ENCODE results near the gene KPNB1. TPM values are rescaled to one million over a fixed set of nuclear protein-coding genes. Genes with fewer than 3 reads are reported as not detected.
A peak's percentile ranks its signal among the peaks of the same experiment; 100 is the strongest.

KPNB1 gene
- total and polyA plus RNA-seq, 2 of the 4 experiments (the other 2 are of a cell fraction) = 206 to 1,082 TPM

DNA sequence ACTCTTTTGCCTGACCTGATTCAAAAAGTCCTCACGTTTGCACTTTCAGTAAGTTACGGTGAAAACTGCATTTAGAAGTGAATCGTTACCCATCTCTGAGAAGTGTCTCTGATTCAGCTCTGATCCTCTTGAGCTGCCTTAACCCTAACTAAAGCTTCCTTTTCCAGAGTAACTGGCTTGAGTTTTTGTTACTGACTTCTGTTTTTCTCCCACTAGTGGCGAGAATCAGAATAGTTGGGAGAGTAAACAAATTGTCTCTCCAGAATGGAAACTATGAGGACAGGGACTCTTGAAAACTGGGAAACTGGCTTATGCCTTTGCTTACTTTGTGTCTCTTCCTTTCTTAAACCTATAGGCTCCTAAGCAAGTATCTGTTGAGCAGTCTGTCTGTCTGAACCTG lies 31.3 kb upstream of the KPNB1 start:
- DNase-seq = peak; percentile 20
- no peak overlapping the region for H3K27ac ChIP-seq (ENCODE audit: insufficient read depth, low read length)
- no peak overlapping the region for H4K8ac ChIP-seq (ENCODE audit: low read depth in 2 of 2, low read length in 2 of 2)
- H3K4me1 ChIP-seq (ENCODE audit: control insufficient read depth, insufficient read depth, low read length) = peaks cover 12% of the 10 kb centered on the region
- H3K18ac ChIP-seq (ENCODE audit: low read depth, low read length) = no peak overlapping the region
- H2BK5ac ChIP-seq (ENCODE audit: low read depth, low read length, poor library complexity, severe bottlenecking) = no peak overlapping the region
- ChIA-PET CTCF (interaction anchor here (0.5 to 1.7 kb wide), 4 partner anchors 9 to 180 kb away, joined by 3 to 9 read pairs (median 4); no protein-coding TSS in a partner anchor), POLR2A (ENCODE audit: unreplicated experiment) (interaction anchor here (0.6 kb wide), 1 partner anchor 31 kb away, joined by 3 read pairs; no protein-coding TSS in a partner anchor)
- dilution Hi-C loops (cut with HindIII; ENCODE audit: low sequenced_read_pairs, unreplicated experiment) = no loop called here
- no peak overlapping the region for H3K4me2 ChIP-seq (ENCODE audit: low read depth, low read length)
- TF ChIP-seq MAZ (IDR thresholded peaks at IDR 0.05; ENCODE audit: borderline replicate concordance, low read depth, low read length) (no peak), CEBPB (IDR thresholded peaks at IDR 0.05; ENCODE audit: low read depth, low read length) (no peak), FOS (IDR thresholded peaks at IDR 0.05; ENCODE audit: low read depth, low read length) (no peak), SMC3 (IDR thresholded peaks at IDR 0.05; ENCODE audit: low read depth, low read length) (no peak)
- TF ChIP-seq, protein P1, sequence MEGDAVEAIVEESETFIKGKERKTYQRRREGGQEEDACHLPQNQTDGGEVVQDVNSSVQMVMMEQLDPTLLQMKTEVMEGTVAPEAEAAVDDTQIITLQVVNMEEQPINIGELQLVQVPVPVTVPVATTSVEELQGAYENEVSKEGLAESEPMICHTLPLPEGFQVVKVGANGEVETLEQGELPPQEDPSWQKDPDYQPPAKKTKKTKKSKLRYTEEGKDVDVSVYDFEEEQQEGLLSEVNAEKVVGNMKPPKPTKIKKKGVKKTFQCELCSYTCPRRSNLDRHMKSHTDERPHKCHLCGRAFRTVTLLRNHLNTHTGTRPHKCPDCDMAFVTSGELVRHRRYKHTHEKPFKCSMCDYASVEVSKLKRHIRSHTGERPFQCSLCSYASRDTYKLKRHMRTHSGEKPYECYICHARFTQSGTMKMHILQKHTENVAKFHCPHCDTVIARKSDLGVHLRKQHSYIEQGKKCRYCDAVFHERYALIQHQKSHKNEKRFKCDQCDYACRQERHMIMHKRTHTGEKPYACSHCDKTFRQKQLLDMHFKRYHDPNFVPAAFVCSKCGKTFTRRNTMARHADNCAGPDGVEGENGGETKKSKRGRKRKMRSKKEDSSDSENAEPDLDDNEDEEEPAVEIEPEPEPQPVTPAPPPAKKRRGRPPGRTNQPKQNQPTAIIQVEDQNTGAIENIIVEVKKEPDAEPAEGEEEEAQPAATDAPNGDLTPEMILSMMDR (conservative IDR thresholded peaks at IDR 0.05; ENCODE audit: low read depth, low read length) = 0 out of 2 replicates have a peak, but pooled peaks have one; percentile 30
- H2BK20ac ChIP-seq (ENCODE audit: low read depth, low read length) = no peak overlapping the region
- no peak overlapping the region for H2AK5ac ChIP-seq (ENCODE audit: low read depth, low read length)
- H3K9ac ChIP-seq (ENCODE audit: low read depth, low read length) = no peak overlapping the region
- H4K5ac ChIP-seq (ENCODE audit: low read depth, low read length) = peak overlapping the region; percentile 67; the same call in 1 of the 2 replicates
- no peaks in the 10 kb centered on the region for H3K9me3 ChIP-seq (ENCODE audit: control insufficient read depth, insufficient read depth, low read length)
- peak; percentile 9; the same call in 1 of the 2 replicates for ATAC-seq (ENCODE audit: low read depth)
- peaks cover 18% of the 10 kb centered on the region for H3K36me3 ChIP-seq (ENCODE audit: control insufficient read depth, insufficient read depth, low read length)
- peaks cover 10 to 22% of the 10 kb centered on the region in 2 experiments; a peak in 3 of 4 replicates for H3K79me1 ChIP-seq (ENCODE audit: low read depth in 1 of 2, low read length in 2 of 2)
- no peaks in the 10 kb centered on the region for H3K27me3 ChIP-seq (ENCODE audit: control insufficient read depth, insufficient read depth, low read length)
- no peaks in the 10 kb centered on the region for H3K9me1 ChIP-seq (ENCODE audit: insufficient read depth, low read length)
- no peak overlapping the region for H3K23ac ChIP-seq (ENCODE audit: low read depth, low read length)
- no peak overlapping the region for H3K56ac ChIP-seq (ENCODE audit: extremely low read depth, insufficient read depth, low read length)
- in situ Hi-C loops (cut with MboI; ENCODE audit: low sequenced_read_pairs) = loop anchor here (10.0 to 25.0 kb wide), 3 partner anchors 124 to 456 kb away; no protein-coding TSS in a partner anchor
- no peak overlapping the region for H2AK9ac ChIP-seq (replicated peaks; ENCODE audit: low read depth, low read length, poor library complexity)
- no peak overlapping the region for H2BK15ac ChIP-seq (ENCODE audit: low read depth, low read length)
- WGBS, 2 experiments (ENCODE audit: extremely low coverage in 2 of 2, insufficient read length in 1 of 2) = no CpG with 5 or more reads among the region's 4 CpGs
- BruUV-seq (replicated peaks) = no TSS peak
- H3K4ac ChIP-seq (ENCODE audit: low read depth, low read length) = no peak overlapping the region
- no peak overlapping the region for H3K4me3 ChIP-seq (ENCODE audit: insufficient read depth, low read depth, low read length)
- no peak overlapping the region for H2AFZ ChIP-seq (replicated peaks; ENCODE audit: low read length, poor library complexity)
- H4K91ac ChIP-seq (ENCODE audit: insufficient read depth, low read depth, low read length) = no peak overlapping the region
- H2BK120ac ChIP-seq (ENCODE audit: low read depth, low read length) = no peak overlapping the region
- intact Hi-C loops (cut with micrococcal nuclease) = loop anchor here (10.0 kb wide), 2 partner anchors 84 to 444 kb away; partner anchors contain the start of gene NPEPPS
- H3K14ac ChIP-seq (replicated peaks; ENCODE audit: low read depth, low read length) = no peak overlapping the region
- peaks cover 4% of the 10 kb centered on the region for H4K20me1 ChIP-seq (ENCODE audit: insufficient read depth, low read length)

Measured in IMR-90 (cell line).